ENCODE results near the gene ROM1.

DNA sequence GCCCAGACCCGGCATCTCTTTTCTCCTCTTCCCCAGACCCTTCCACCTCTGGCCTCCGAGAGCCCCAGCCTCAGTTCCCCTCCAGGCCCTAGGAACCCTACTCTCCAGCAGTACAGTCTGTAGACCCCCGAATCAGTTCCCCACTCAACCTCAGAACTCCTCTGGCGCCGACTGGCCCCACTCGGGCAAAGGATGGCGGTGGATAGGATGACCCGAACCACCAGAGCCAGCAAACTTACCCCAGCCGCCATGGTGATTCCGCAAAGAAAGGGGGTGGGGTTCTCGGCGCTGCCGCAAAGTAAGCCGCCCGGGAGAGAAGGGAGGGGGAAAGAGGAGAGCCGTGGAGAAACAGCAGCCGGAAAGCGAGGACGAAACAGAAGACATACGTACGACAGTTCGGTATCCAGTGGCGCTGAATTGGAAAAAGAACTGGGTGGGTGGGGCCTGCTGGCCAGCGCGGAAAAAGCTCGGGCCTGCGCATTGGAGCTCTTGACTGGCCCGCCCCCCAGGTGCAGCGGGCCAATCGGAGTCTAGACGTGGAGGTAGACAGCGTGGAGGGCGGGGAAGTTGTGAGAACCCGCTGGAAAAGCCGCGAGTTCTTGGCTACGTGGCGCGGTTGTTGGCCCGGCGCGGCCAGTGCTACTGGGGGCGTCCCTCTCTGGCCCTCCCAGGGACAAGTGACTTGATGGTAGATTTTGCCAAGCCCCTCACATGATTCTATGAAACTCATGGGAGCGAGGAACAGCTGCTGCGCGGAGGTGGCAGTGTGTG lies 39.3 kb upstream of the ROM1 start, which contains the start of gene EEF1G:
- TF ChIP-seq ZNF274 (IDR thresholded peaks at IDR 0.05; ENCODE audit: low read depth, low read length) (no peak), YY1 (IDR thresholded peaks at IDR 0.05; ENCODE audit: insufficient read depth, insufficient read length) (peak; percentile 74), SUZ12 (IDR thresholded peaks at IDR 0.05; ENCODE audit: extremely low read depth, insufficient read depth, insufficient read length) (no peak)

Data from NT2/D1 (cell line).